GM12864 (cell line): ENCODE measurements around the gene MFAP3L.
A peak's percentile ranks its signal among the peaks of the same experiment; 100 is the strongest.

Experiments
- DNase-seq: peaks from one replicate; pipeline ENCODE4 v3.0.0-alpha.2; 2011; ENCODE audit warnings: low read depth
- H3K4me3 ChIP-seq: 2 replicates; pipeline ENCODE4 v1.5.1; 2011; ENCODE audit warnings: mild to moderate bottlenecking, low read depth, low read length, control low read depth
- TF ChIP-seq, protein P1 (sequence below): IDR thresholded peaks from 2 replicates; pipeline ENCODE4 v1.5.1; 2011; ENCODE audit warnings: low read depth, mild to moderate bottlenecking, moderate library complexity, low read length, control low read depth, inconsistent platforms; ENCODE audit errors: missing control alignments

The MFAP3L gene

DNA sequence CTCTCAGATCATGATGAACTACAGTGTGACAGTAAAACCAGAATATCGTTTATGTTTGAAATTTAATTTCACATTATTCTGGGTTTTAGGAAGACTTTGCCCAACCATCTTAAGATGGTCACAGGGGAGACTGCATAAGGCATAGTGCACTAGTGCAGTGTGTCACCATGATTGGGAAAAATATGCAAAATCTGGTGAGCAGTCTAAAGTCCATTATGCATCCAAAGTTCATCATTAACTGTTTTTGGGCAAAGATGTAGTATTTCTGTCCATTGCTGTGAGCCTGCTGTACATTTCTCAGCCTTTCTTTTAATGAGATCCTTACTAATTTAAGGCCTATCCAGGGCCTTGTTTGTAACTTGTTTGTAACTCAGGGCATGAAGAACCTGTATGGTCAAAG lies 11.3 kb upstream of the MFAP3L start:
- TF ChIP-seq, protein P1, sequence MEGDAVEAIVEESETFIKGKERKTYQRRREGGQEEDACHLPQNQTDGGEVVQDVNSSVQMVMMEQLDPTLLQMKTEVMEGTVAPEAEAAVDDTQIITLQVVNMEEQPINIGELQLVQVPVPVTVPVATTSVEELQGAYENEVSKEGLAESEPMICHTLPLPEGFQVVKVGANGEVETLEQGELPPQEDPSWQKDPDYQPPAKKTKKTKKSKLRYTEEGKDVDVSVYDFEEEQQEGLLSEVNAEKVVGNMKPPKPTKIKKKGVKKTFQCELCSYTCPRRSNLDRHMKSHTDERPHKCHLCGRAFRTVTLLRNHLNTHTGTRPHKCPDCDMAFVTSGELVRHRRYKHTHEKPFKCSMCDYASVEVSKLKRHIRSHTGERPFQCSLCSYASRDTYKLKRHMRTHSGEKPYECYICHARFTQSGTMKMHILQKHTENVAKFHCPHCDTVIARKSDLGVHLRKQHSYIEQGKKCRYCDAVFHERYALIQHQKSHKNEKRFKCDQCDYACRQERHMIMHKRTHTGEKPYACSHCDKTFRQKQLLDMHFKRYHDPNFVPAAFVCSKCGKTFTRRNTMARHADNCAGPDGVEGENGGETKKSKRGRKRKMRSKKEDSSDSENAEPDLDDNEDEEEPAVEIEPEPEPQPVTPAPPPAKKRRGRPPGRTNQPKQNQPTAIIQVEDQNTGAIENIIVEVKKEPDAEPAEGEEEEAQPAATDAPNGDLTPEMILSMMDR, result no peak
- DNase-seq, result no peak
- no peak overlapping the region for H3K4me3 ChIP-seq

DNA sequence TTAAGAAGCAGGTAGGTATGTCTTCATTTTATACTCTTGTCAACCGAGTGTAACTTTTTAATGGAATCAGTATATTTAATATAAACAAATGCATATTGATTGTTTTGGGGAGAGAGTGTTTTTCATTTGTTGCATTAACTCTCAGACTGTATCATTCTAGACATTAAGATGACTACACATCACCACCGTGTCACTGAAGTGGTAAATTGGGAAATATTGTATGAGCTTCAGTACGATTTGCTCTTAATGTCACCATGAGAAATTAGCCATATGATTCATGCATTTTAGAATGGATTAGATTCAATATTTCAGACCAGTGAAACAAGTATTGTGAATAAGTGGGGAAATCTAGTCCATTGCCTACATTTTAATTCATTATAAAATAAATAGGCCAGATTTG lies 9.7 kb upstream of the MFAP3L start:
- TF ChIP-seq, protein P1, result no peak
- DNase-seq, result no peak
- no peak overlapping the region for H3K4me3 ChIP-seq

DNA sequence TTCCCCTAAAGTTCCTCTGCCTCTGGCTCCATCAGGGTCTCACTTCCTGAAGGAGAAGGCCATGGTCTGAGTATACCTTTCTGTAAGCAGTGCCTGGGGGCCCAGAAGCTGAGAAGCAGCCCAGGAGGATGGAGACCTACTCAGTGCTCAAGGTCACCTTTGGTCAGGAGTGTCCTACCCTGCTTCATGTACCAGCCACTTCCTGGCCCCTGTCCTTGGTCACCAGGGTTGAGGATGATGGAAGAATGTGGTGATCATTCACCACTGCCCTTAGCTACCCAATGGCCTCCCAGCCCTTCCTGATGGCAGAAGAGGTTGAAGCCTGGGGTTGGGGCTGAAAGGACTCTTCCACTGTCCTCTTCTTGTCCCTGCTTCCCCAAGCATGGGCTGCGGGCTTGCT lies 9.0 kb upstream of the MFAP3L start:
- TF ChIP-seq, protein P1, result no peak
- no peak for DNase-seq
- H3K4me3 ChIP-seq, result no peak overlapping the region

DNA sequence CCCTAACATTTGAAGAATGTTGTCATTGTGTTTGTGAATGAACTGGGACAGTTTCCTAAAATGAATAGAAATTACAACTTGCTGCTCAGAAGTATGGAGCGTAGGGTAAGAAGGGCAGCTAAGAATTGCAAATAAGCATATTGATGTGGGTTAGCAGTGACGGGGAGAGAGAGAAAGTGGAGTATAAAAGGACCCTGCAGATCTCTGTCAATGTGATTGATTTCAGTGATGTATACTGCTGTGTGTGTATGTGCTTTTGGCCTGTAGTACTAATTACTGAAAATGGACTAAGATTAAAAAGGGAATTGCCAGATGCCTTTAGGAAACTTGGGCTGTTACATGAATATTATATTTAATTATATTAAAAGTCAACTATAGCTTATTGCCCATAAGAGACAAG lies 7.8 kb upstream of the MFAP3L start:
- no peak for DNase-seq
- no peak overlapping the region for H3K4me3 ChIP-seq
- TF ChIP-seq, protein P1, result no peak

DNA sequence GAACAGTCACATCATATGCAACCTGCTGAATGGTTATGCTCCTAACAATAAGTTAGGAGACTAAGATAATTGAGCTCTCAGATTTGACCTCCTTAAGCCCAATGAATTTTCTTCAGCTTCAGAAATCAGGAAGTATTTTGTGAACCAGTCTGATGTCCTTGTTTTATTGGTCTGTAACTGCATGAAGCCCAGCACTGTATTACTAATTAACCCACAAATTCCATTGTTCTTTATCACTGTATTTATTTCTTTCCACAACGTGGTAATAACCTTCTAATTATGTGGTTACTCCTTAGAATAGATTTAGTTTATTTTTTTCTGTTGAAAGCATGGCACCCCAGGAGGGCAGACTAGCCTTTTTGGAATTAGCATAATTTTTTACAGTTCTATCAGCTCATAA lies 3.9 kb upstream of the MFAP3L start:
- TF ChIP-seq, protein P1, result no peak
- DNase-seq, result no peak
- H3K4me3 ChIP-seq, result no peak overlapping the region

DNA sequence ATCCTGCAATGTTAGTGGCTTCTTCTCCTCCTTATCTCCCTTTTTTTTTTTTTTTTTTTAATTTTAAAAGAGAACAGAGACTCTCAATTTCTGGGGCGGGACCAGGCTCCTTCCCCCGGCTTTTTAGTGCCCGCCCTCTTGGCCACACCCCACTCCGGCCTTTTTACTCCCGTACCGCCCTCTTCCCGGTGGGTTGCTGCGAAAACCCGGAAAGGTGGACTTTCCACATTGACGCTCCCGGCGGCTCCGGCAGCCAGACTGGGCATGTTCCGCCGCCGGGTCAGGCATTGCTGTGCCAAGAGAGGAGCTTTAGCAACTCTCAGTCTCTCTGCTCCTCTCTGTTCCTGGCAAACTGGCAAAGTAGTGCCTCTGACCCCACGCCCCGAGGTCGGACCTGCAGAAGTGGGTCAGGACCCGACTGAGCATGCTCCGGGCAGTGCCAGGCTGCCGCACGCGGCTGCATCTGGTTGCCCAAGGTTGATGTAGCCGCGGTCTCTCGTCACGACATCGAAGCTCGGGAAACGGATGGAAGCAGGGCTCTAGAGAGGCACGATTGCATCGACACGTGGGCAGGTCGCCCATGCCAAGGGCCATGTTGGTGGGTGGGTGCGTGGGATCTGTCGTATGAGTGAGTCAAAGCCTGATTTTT lies 1.1 kb upstream of the MFAP3L start:
- H3K4me3 ChIP-seq, result peak overlapping the region; percentile 81
- peak; percentile 71 for DNase-seq
- TF ChIP-seq, protein P1, result no peak

DNA sequence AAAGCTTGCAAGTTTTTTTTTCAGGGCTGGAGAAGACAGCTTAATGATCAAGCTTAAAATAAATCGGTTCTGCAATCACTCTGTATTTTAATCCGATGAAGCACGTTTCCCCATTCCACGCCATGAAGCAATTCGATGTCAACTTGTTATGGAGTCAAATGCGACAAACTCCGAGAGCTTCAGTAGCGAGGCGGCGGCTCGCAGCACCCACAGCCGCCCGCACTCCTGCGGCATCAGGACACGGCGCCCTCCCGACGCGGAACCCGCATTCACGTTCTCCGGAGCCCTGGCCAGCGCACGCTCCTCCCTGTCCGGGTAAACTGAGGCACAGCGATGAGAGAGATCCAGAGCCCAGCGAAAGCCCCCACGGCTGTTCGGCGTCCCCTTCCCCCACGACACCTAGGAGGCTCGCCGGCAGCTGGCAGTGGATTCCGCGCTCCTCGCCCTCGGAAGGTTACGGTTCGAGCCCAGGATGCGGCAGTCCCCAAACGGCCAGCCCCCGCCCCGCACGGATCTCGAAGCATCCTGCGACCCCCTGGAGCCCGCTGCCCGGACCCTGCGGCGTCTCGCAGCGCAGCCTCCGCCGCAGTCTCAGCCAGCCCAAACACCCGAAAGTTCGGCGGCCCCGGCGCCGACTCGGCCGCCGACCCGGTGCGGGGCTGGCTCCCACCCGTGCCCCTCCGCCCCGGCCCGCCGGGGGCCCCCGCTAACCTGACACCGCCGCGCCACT lies 507 bp downstream of the MFAP3L start:
- H3K4me3 ChIP-seq, result peak overlapping the region; percentile 81; the same call in 1 of the 2 replicates
- TF ChIP-seq, protein P1, result no peak
- no peak for DNase-seq
